Transverse colon (tissue), 4 donors: Measurements from ENCODE around the gene TRIM61. TPM values are rescaled to one million over a fixed set of nuclear protein-coding genes. Genes with fewer than 3 reads are reported as not detected.
"Not testable (repeated sequence)": the region's sequence is repeated elsewhere in the genome, so short reads cannot be mapped to it uniquely, and the experiment has no call there.

Experiments used
- DNase-seq: peaks from one replicate; pipeline ENCODE4 v3.0.0-alpha.2; 2019
- H3K27ac ChIP-seq, 4 donors: fragments of 200-600 bp; sonication (generic); 2 replicates each; pipeline ENCODE4 v1.5.1; 2016 to 2018; ENCODE audit warnings: inconsistent platforms in 4 of 4
- H3K27me3 ChIP-seq: fragments of 200-600 bp; sonication (generic); 2 replicates; pipeline ENCODE4 v1.5.1; 2017; ENCODE audit warnings: inconsistent platforms
- H3K36me3 ChIP-seq, 4 donors: fragments of 200-600 bp; sonication (generic); 2 replicates each; pipeline ENCODE4 v1.5.1; 2017 to 2019; ENCODE audit warnings: inconsistent platforms in 4 of 4
- H3K4me1 ChIP-seq, 4 donors: fragments of 200-600 bp; sonication (generic); 2 replicates each; pipeline ENCODE4 v1.5.1; 2017 to 2020; ENCODE audit warnings: inconsistent platforms in 4 of 4
- H3K4me3 ChIP-seq, 4 donors: fragments of 200-600 bp; sonication (generic); 1 replicate in 1 of 4; 2 replicates in 3 of 4; pipeline versions ENCODE4 v1.5.1 to v1.6.1; 2017 to 2019; ENCODE audit warnings: inconsistent platforms in 4 of 4
- H3K9me3 ChIP-seq, 2 donors: fragments of 200-600 bp; sonication (generic); 2 replicates each; pipeline ENCODE4 v1.5.1; 2017 to 2019; ENCODE audit warnings: inconsistent platforms in 2 of 2
- CTCF ChIP-seq, 5 experiments: fragments of 200-600 bp in 3 of 5; fragments of 450-650 bp in 2 of 5; sonication (generic) in 3 of 5; IDR thresholded peaks; 1 replicate in 2 of 5; 2 replicates in 3 of 5; pipeline ENCODE4 v1.5.1; 2016 to 2017; ENCODE audit warnings: antibody characterized with exemption in 5 of 5, inconsistent platforms in 3 of 5, mild to moderate bottlenecking in 2 of 5, moderate library complexity in 1 of 5
- EP300 ChIP-seq: sonication (generic); formaldehyde crosslinking; IDR thresholded peaks from one replicate; pipeline ENCODE4 v1.6.1; 2017; ENCODE audit warnings: antibody characterized with exemption, low read depth
- POLR2A ChIP-seq: fragments of 450-650 bp; IDR thresholded peaks from one replicate; pipeline ENCODE4 v1.6.1; 2016; ENCODE audit warnings: antibody characterized with exemption, mild to moderate bottlenecking, moderate library complexity
- POLR2AphosphoS5 ChIP-seq, 3 donors: sonication (generic); formaldehyde crosslinking; IDR thresholded peaks; one replicate each; pipeline ENCODE4 v1.6.1; 2016; ENCODE audit warnings: antibody characterized with exemption in 3 of 3
- WGBS, 2 donors: methylation state at CpG; one replicate each; pipeline ENCODE4 v1.1.5; 2018; ENCODE audit warnings: low coverage in 1 of 2; 5-methylcytosine and 5-hydroxymethylcytosine counted together
- in situ Hi-C, 4 donors: fragments of 200-750 bp; cut with MboI; loops; one replicate each; pipeline versions ENCODE4 v1.15.0 to v1.15.1; 2017; ENCODE audit warnings: low sequenced_read_pairs in 3 of 4, low pct_ligation_motif_present in 1 of 4, low pct_unique_long_range_greater_than_20kb in 1 of 4
- intact Hi-C: fragments of 100-400 bp; cut with DNase I; formaldehyde crosslinking; loops from one replicate; pipeline ENCODE4 v1.15.1; 2023; ENCODE audit warnings: low total_unique reads
- total RNA-seq, 4 donors: library from RNA; depleted of rRNA; stranded (reverse); fragments of >200 nt; gene quantifications; one replicate each; pipeline ENCODE4 v1.1.0, GENCODE V29; 2016

TRIM61 gene
- not detected for total RNA-seq

- no peaks in the 10 kb centered on the region for H3K27me3 ChIP-seq
- H3K4me3 ChIP-seq = peak within 1 kb of the TSS; percentile 14 to 46 (median 33)
- in situ Hi-C loops = no loop called here
Measured at GRCh38 chr4:164977243-164978164, at the start of gene TRIM61. TRIM61 (minus strand) TSS chr4:164977657; CDS start chr4:164970002, 7,655 bp downstream.

DNA sequence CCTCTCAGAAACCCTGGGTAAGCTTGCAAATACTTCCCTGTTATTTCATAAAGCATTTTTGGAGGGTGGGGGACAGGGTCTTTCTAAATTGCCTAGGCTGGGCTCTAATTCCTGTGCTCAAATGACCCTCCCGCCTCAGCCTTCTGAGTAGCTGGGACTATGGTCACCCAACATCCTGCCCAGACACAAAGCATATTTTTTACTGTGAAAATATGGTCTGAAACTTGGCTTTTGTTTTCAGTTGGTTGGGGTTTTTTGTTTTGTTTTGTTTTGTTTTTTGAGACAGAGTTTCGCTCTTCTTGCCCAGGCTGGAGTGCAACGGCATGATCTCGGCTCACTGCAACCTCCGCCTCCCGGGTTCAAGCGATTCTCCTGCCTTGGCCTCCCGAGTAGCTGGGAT, 48.3 kb upstream of the TRIM61 start:
- in situ Hi-C loops, intact Hi-C loops: not testable (repeated sequence)

More at GRCh38 chr4:164977243-164978164, at the start of gene TRIM61:
- H3K4me1 ChIP-seq = peaks cover 0 to 12% (median 2%) of the 10 kb centered on the region in 4 donors
- peak within 1 kb of the TSS in 1 of 4 donors; percentile 17 for H3K27ac ChIP-seq
- TF ChIP-seq EP300 (no peak), CTCF (IDR thresholded peaks at IDR 0.05) (no peak), POLR2A (no peak), POLR2AphosphoS5 (IDR thresholded peaks at IDR 0.05) (no peak)
- DNase-seq = peak; percentile 25
- H3K36me3 ChIP-seq = no peaks in the 10 kb centered on the region
- intact Hi-C loops = no loop called here
- WGBS, 2 donors = 64% methylated on average over 27 of the region's 27 CpGs; no CpG with 5 or more reads in 1 of the 2 donors
- H3K9me3 ChIP-seq = no peaks in the 10 kb centered on the region

DNA sequence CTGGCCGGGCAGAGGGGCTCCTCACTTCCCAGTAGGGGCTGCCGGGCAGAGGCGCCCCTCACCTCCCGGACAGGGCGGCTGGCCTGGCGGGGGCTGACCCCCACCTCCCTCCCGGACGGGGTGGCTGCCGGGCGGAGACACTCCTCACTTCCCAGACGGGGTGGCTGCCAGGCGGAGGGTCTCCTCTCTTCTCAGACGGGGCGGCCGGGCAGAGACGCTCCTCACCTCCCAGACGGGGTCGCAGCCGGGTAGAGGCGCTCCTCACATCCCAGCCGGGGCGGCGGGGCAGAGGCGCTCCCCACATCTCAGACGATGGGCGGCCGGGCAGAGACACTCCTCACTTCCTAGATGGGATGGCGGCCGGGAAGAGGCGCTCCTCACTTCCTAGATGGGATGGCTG, 42.5 kb upstream of the TRIM61 start:
- intact Hi-C loops, H3K27ac ChIP-seq, DNase-seq, H3K9me3 ChIP-seq, H3K4me3 ChIP-seq, in situ Hi-C loops, H3K4me1 ChIP-seq, H3K27me3 ChIP-seq, H3K36me3 ChIP-seq: not testable (repeated sequence)
- WGBS, 2 donors = 97% methylated on average over 20 of the region's 30 CpGs; no CpG with 5 or more reads in 1 of the 2 donors

More for the DNA sequence above, 48.3 kb upstream of the TRIM61 start:
- not testable (repeated sequence) for H3K27ac ChIP-seq, DNase-seq, H3K9me3 ChIP-seq, H3K36me3 ChIP-seq, H3K4me1 ChIP-seq, H3K27me3 ChIP-seq, H3K4me3 ChIP-seq
- 89 to 92% methylated on average over 8 of the region's 8 CpGs for WGBS, 2 donors

- Histone ChIP-seq H3K27ac (no peak overlapping the region), H3K4me3 (no peak overlapping the region), H3K27me3 (no peaks in the 10 kb centered on the region), H3K36me3 (no peaks in the 10 kb centered on the region), H3K9me3 (no peaks in the 10 kb centered on the region), H3K4me1 (no peaks in the 10 kb centered on the region)
- 61 to 62% methylated on average over 4 to 5 of the region's 5 CpGs for WGBS, 2 donors
- intact Hi-C loops (no loop called here), in situ Hi-C loops (no loop called here)
- DNase-seq = no peak
- no peak for TF ChIP-seq CTCF (IDR thresholded peaks at IDR 0.05)
- TF ChIP-seq POLR2AphosphoS5 (IDR thresholded peaks at IDR 0.05) = no peak
- no peak for TF ChIP-seq EP300
- no peak for TF ChIP-seq POLR2A
Measured at GRCh38 chr4:165016971-165017370, 39.5 kb upstream of the TRIM61 start.

DNA sequence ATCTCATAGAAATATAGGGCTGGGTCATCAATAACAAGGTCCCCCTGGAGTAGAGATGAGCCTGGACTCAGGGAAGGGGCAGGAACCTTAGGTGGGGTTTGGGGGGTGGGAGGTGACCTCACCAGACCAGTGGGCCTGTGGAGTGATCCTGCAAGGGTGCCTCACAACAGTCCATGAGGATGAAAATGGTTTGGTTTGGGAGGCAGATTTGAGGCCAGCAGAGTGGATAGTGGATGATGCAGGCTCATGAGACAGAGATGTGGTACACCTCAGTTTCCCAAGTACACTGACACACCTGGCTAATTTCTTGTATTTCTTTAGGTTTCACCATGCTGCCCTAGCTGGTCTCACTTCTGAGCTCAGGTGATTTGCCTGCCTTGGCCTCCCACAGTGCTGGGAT, 36.2 kb upstream of the TRIM61 start:
- Histone ChIP-seq H3K9me3 (no peaks in the 10 kb centered on the region), H3K4me1 (no peaks in the 10 kb centered on the region), H3K36me3 (no peaks in the 10 kb centered on the region), H3K27ac (no peak overlapping the region), H3K27me3 (no peaks in the 10 kb centered on the region), H3K4me3 (no peak overlapping the region)
- intact Hi-C loops = no loop called here
- DNase-seq = no peak
- in situ Hi-C loops = no loop called here
- no peak for TF ChIP-seq POLR2A
- no peak for TF ChIP-seq EP300
- no peak for TF ChIP-seq CTCF (IDR thresholded peaks at IDR 0.05)
- no peak for TF ChIP-seq POLR2AphosphoS5 (IDR thresholded peaks at IDR 0.05)
